GM19397 (cell line): Measurements from ENCODE around the gene CLEC14A.

Experiments used
- ATAC-seq: cut with Tn5 transposase; IDR thresholded peaks from one replicate; pipeline ENCODE4 v1.9.1; 2021; ENCODE audit warnings: mild to moderate bottlenecking, moderate library complexity; ENCODE audit not compliant: unreplicated experiment

Gene CLEC14A

GRCh38 chr14:38250331-38250730, 5.6 kb downstream of the CLEC14A start:
- ATAC-seq, result no peak

- no peak for ATAC-seq
Measured at GRCh38 chr14:38248321-38249028, 7.4 kb downstream of the CLEC14A start.

- no peak for ATAC-seq
Measured at GRCh38 chr14:38243696-38244240, 12.1 kb downstream of the CLEC14A start.

- ATAC-seq, result no peak
Measured at GRCh38 chr14:38238878-38239277, 17.0 kb downstream of the CLEC14A start.

GRCh38 chr14:38238332-38238731, 17.6 kb downstream of the CLEC14A start:
- no peak for ATAC-seq

- no peak for ATAC-seq
Measured at GRCh38 chr14:38233218-38233617, 22.7 kb downstream of the CLEC14A start.

- no peak for ATAC-seq
Measured at GRCh38 chr14:38226366-38226765, 29.5 kb downstream of the CLEC14A start.

- no peak for ATAC-seq
Measured at GRCh38 chr14:38225946-38226345, 29.9 kb downstream of the CLEC14A start.

- no peak for ATAC-seq
Measured at GRCh38 chr14:38224338-38224737, 31.6 kb downstream of the CLEC14A start.

- no peak for ATAC-seq
Measured at GRCh38 chr14:38221077-38221476, 34.8 kb downstream of the CLEC14A start.

- ATAC-seq, result no peak
Measured at GRCh38 chr14:38217553-38217952, 38.3 kb downstream of the CLEC14A start.

GRCh38 chr14:38213001-38213400, 42.9 kb downstream of the CLEC14A start:
- ATAC-seq, result no peak

GRCh38 chr14:38212111-38212510, 43.8 kb downstream of the CLEC14A start:
- no peak for ATAC-seq

GRCh38 chr14:38211255-38211735, 44.6 kb downstream of the CLEC14A start:
- ATAC-seq, result no peak

GRCh38 chr14:38210587-38211216, 45.2 kb downstream of the CLEC14A start:
- ATAC-seq, result no peak

- no peak for ATAC-seq
Measured at GRCh38 chr14:38209572-38210557, 46.0 kb downstream of the CLEC14A start.

GRCh38 chr14:38208618-38209562, 47.0 kb downstream of the CLEC14A start:
- no peak for ATAC-seq

GRCh38 chr14:38207736-38208617, 47.9 kb downstream of the CLEC14A start, which contains the start of gene SSTR1:
Gene SSTR1, plus strand, starts transcription at chr14:38207904. Its CDS starts 1,486 bp downstream, at chr14:38209390.
- no peak for ATAC-seq

- no peak for ATAC-seq
Measured at GRCh38 chr14:38207377-38207735, 48.5 kb downstream of the CLEC14A start.
